MCF 10A (cell line): ENCODE data around the gene SLC12A9. TPM values are rescaled to one million over a fixed set of nuclear protein-coding genes. Genes with fewer than 3 reads are reported as not detected.

Experiments
- BruUV-seq: library from RNA; stranded (reverse); fragments of 400-500 nt; replicated peaks from 2 replicates; lab custom pipeline; 2021; lab: Mats Ljungman, UMichigan
- CTCF ChIA-PET: fragments of 300-600 bp; sonication (Branson Sonifier 250); formaldehyde crosslinking; extraction: SDS; loops from one replicate; lab custom pipeline; 2021; ENCODE audit warnings: antibody characterized with exemption, inconsistent platforms; lab: Yijun Ruan, JAX
- POLR2A ChIA-PET: fragments of 300-600, 350-650 bp; sonication (Branson Sonifier 250); formaldehyde crosslinking; extraction: SDS; loops from one replicate; lab custom pipeline; 2020; ENCODE audit warnings: antibody characterized with exemption, inconsistent platforms; lab: Yijun Ruan, JAX
- DNase-seq: peaks from one replicate; pipeline ENCODE4 v3.0.0-alpha.2; 2018; ENCODE audit not compliant: unreplicated experiment
- H3K27ac Mint-ChIP-seq: one replicate; pipeline ENCODE4 v1.8.0; 2022; ENCODE audit warnings: mild to moderate bottlenecking, low read depth, mixed read lengths; ENCODE audit not compliant: unreplicated experiment
- H3K27me3 Mint-ChIP-seq: one replicate; pipeline ENCODE4 v1.8.0; 2022; ENCODE audit warnings: mixed read lengths; ENCODE audit not compliant: insufficient read depth, unreplicated experiment
- H3K36me3 Mint-ChIP-seq: one replicate; pipeline ENCODE4 v1.8.0; 2022; ENCODE audit warnings: mild to moderate bottlenecking, moderate library complexity, mixed read lengths; ENCODE audit not compliant: insufficient read depth, unreplicated experiment
- H3K4me1 Mint-ChIP-seq: one replicate; pipeline ENCODE4 v1.8.0; 2022; ENCODE audit warnings: mixed read lengths; ENCODE audit not compliant: insufficient read depth, unreplicated experiment
- H3K4me3 Mint-ChIP-seq: one replicate; pipeline ENCODE4 v1.8.0; 2022; ENCODE audit warnings: mild to moderate bottlenecking, moderate library complexity, mixed read lengths; ENCODE audit not compliant: unreplicated experiment
- H3K9me3 Mint-ChIP-seq: one replicate; pipeline ENCODE4 v1.8.0; 2022; ENCODE audit warnings: mixed read lengths; ENCODE audit not compliant: unreplicated experiment
- intact Hi-C: fragments of 100-400 bp; cut with micrococcal nuclease; formaldehyde crosslinking; loops from 2 replicates; pipeline ENCODE4 v1.14.1; 2022
- microRNA-seq: library from miRNA; unstranded; fragments of <30 nt; microRNA quantifications from one replicate; pipeline ENCODE4 v1.2.0, GENCODE V29; 2022
- total RNA-seq: library from RNA; stranded (reverse); gene quantifications from 2 replicates; pipeline ENCODE4 v1.2.3, GENCODE V29; 2022
- TF ChIP-seq, protein P1 (sequence below): fragments of 200-600 bp; IDR thresholded peaks from one replicate; pipeline ENCODE4 v1.8.0; 2022; ENCODE audit warnings: antibody characterized with exemption, mild to moderate bottlenecking; ENCODE audit not compliant: unreplicated experiment

Gene SLC12A9
- total RNA-seq, 1 experiment from 2014 or later: 19.2 TPM

DNA sequence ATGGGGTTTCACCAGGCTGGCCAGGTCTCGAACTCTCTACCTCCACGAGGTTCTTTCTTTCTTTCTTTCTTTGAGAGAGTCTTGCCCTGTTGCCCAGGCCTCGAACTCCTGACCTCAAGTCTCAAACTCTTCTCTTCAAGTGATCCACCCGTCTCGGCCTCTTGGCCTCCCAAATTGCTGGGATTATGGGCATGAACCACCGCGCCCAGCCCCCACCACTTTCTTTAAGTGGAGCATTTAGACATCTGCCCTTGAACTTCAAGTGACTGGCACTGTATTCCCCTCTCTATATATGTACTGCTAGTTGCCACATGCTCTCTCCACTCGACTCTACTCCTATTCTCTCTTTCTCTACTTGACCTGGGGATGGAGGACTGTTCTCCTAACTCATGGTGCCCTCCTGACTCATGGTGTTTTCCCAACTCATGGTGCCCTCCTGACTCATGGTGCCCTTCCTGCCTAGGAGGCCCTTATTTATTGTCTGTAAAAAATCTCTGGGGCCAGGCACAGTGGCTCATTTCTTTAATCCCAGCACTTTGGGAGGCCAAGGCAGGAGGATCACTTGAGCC is 62.5 kb downstream of the SLC12A9 start:
- Mint-ChIP-seq H3K36me3 (no peaks in the 10 kb centered on the region), H3K4me1 (no peaks in the 10 kb centered on the region), H3K27me3 (peaks cover 10% of the 10 kb centered on the region), H3K27ac (no peak overlapping the region), H3K4me3 (no peak overlapping the region), H3K9me3 (peaks cover 7% of the 10 kb centered on the region)
- CTCF ChIA-PET: no interaction called here
- no TSS peak for BruUV-seq
- intact Hi-C loops: no loop called here
- TF ChIP-seq, protein P1, sequence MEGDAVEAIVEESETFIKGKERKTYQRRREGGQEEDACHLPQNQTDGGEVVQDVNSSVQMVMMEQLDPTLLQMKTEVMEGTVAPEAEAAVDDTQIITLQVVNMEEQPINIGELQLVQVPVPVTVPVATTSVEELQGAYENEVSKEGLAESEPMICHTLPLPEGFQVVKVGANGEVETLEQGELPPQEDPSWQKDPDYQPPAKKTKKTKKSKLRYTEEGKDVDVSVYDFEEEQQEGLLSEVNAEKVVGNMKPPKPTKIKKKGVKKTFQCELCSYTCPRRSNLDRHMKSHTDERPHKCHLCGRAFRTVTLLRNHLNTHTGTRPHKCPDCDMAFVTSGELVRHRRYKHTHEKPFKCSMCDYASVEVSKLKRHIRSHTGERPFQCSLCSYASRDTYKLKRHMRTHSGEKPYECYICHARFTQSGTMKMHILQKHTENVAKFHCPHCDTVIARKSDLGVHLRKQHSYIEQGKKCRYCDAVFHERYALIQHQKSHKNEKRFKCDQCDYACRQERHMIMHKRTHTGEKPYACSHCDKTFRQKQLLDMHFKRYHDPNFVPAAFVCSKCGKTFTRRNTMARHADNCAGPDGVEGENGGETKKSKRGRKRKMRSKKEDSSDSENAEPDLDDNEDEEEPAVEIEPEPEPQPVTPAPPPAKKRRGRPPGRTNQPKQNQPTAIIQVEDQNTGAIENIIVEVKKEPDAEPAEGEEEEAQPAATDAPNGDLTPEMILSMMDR: no peak
- DNase-seq: peak; percentile 53
- POLR2A ChIA-PET: no interaction called here

Small RNA genes within 50 kb of the gene (microRNA-seq; reads per million reads assigned to microRNA genes)
- gene MIR6875: 0.93 reads per million

Other genes with a start within 250 kb of the SLC12A9 start
- 5.2 and 7.4 TPM in 2 replicates for gene MOSPD3, start 240.2 kb upstream of the SLC12A9 start, total RNA-seq
- not detected in 2 replicates for gene TFR2, start 211.2 kb upstream of the SLC12A9 start, total RNA-seq
- not detected in 2 replicates for gene ACTL6B, start 196.3 kb upstream of the SLC12A9 start, total RNA-seq
- 196 and 201 TPM in 2 replicates for gene GNB2, start 179.0 kb upstream of the SLC12A9 start, total RNA-seq
- 37.6 and 40.1 TPM in 2 replicates for gene GIGYF1, start 158.5 kb upstream of the SLC12A9 start, total RNA-seq
- 49.0 and 59.2 TPM in 2 replicates for gene POP7, start 146.6 kb upstream of the SLC12A9 start, total RNA-seq
- not detected in 2 replicates for gene EPO, start 132.2 kb upstream of the SLC12A9 start, total RNA-seq
- not detected in 2 replicates for gene ZAN, start 119.1 kb upstream of the SLC12A9 start, total RNA-seq
- gene EPHB4, start 25.2 kb upstream of the SLC12A9 start, total RNA-seq: 48.8 and 51.3 TPM in 2 replicates
- 106 and 132 TPM in 2 replicates for gene TRIP6, start 14.7 kb downstream of the SLC12A9 start, total RNA-seq
- gene SRRT, start 22.4 kb downstream of the SLC12A9 start, total RNA-seq: 111 and 142 TPM in 2 replicates
- gene UFSP1, start 37.0 kb downstream of the SLC12A9 start, total RNA-seq: 2.8 and 3.4 TPM in 2 replicates
- gene ACHE, start 43.2 kb downstream of the SLC12A9 start, total RNA-seq: 0.30 and 0.37 TPM in 2 replicates
- gene MUC3A, start 96.8 kb downstream of the SLC12A9 start, total RNA-seq: not detected in 2 replicates
- gene MUC12, start 116.9 kb downstream of the SLC12A9 start, total RNA-seq: not detected in 2 replicates
- gene MUC17, start 167.4 kb downstream of the SLC12A9 start, total RNA-seq: not detected in 2 replicates
- gene TRIM56, start 232.8 kb downstream of the SLC12A9 start, total RNA-seq: 29.6 and 36.8 TPM in 2 replicates